MCF 10A (cell line): ENCODE data around the gene DSC2. TPM values are rescaled to one million over a fixed set of nuclear protein-coding genes. Genes with fewer than 3 reads are reported as not detected.

Experiments
- BruUV-seq: library from RNA; stranded (reverse); fragments of 400-500 nt; replicated peaks from 2 replicates; lab custom pipeline; 2021; lab: Mats Ljungman, UMichigan
- CTCF ChIA-PET: fragments of 300-600 bp; sonication (Branson Sonifier 250); formaldehyde crosslinking; extraction: SDS; loops from one replicate; lab custom pipeline; 2021; ENCODE audit warnings: antibody characterized with exemption, inconsistent platforms; lab: Yijun Ruan, JAX
- POLR2A ChIA-PET: fragments of 300-600, 350-650 bp; sonication (Branson Sonifier 250); formaldehyde crosslinking; extraction: SDS; loops from one replicate; lab custom pipeline; 2020; ENCODE audit warnings: antibody characterized with exemption, inconsistent platforms; lab: Yijun Ruan, JAX
- DNase-seq: peaks from one replicate; pipeline ENCODE4 v3.0.0-alpha.2; 2018; ENCODE audit not compliant: unreplicated experiment
- H3K27ac Mint-ChIP-seq: one replicate; pipeline ENCODE4 v1.8.0; 2022; ENCODE audit warnings: mild to moderate bottlenecking, low read depth, mixed read lengths; ENCODE audit not compliant: unreplicated experiment
- H3K27me3 Mint-ChIP-seq: one replicate; pipeline ENCODE4 v1.8.0; 2022; ENCODE audit warnings: mixed read lengths; ENCODE audit not compliant: insufficient read depth, unreplicated experiment
- H3K36me3 Mint-ChIP-seq: one replicate; pipeline ENCODE4 v1.8.0; 2022; ENCODE audit warnings: mild to moderate bottlenecking, moderate library complexity, mixed read lengths; ENCODE audit not compliant: insufficient read depth, unreplicated experiment
- H3K4me1 Mint-ChIP-seq: one replicate; pipeline ENCODE4 v1.8.0; 2022; ENCODE audit warnings: mixed read lengths; ENCODE audit not compliant: insufficient read depth, unreplicated experiment
- H3K4me3 Mint-ChIP-seq: one replicate; pipeline ENCODE4 v1.8.0; 2022; ENCODE audit warnings: mild to moderate bottlenecking, moderate library complexity, mixed read lengths; ENCODE audit not compliant: unreplicated experiment
- H3K9me3 Mint-ChIP-seq: one replicate; pipeline ENCODE4 v1.8.0; 2022; ENCODE audit warnings: mixed read lengths; ENCODE audit not compliant: unreplicated experiment
- intact Hi-C: fragments of 100-400 bp; cut with micrococcal nuclease; formaldehyde crosslinking; loops from 2 replicates; pipeline ENCODE4 v1.14.1; 2022
- total RNA-seq: library from RNA; stranded (reverse); gene quantifications from 2 replicates; pipeline ENCODE4 v1.2.3, GENCODE V29; 2022
- TF ChIP-seq, protein P1 (sequence below): fragments of 200-600 bp; IDR thresholded peaks from one replicate; pipeline ENCODE4 v1.8.0; 2022; ENCODE audit warnings: antibody characterized with exemption, mild to moderate bottlenecking; ENCODE audit not compliant: unreplicated experiment

DSC2 gene
- total RNA-seq, 1 experiment from 2014 or later = 11.3 TPM

DNA sequence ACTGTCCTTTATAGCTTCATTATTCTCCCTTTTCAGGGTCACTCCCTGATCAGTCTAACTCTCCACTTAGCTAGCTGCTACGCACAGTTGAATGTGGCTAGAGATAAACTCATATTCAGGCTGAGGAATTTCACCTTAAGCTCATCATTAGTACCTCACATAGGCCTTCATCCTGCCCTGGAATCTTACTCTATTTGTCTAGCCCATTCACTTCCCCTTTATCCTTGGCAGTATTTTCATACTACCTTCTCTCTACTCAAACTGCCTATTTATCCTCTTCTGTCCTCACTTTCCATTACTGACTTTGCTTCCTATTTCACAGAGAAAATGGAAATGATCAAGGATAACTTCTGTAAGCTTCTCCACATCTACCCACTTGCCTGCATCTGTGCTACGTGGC is 10.6 kb upstream of the DSC2 start:
- POLR2A ChIA-PET = interaction anchor here (1.2 kb wide), 1 partner anchor 11 kb away, joined by 3 read pairs; the partner anchor contains the start of gene DSC2
- no peak for DNase-seq
- CTCF ChIA-PET = interaction anchor here (0.6 to 1.2 kb wide), 4 partner anchors 8 to 95 kb away, joined by 3 to 5 read pairs (median 4); no protein-coding TSS in a partner anchor
- no peaks in the 10 kb centered on the region for H3K9me3 Mint-ChIP-seq
- intact Hi-C loops = no loop called here
- H3K36me3 Mint-ChIP-seq = no peaks in the 10 kb centered on the region
- TF ChIP-seq, protein P1, sequence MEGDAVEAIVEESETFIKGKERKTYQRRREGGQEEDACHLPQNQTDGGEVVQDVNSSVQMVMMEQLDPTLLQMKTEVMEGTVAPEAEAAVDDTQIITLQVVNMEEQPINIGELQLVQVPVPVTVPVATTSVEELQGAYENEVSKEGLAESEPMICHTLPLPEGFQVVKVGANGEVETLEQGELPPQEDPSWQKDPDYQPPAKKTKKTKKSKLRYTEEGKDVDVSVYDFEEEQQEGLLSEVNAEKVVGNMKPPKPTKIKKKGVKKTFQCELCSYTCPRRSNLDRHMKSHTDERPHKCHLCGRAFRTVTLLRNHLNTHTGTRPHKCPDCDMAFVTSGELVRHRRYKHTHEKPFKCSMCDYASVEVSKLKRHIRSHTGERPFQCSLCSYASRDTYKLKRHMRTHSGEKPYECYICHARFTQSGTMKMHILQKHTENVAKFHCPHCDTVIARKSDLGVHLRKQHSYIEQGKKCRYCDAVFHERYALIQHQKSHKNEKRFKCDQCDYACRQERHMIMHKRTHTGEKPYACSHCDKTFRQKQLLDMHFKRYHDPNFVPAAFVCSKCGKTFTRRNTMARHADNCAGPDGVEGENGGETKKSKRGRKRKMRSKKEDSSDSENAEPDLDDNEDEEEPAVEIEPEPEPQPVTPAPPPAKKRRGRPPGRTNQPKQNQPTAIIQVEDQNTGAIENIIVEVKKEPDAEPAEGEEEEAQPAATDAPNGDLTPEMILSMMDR = no peak
- no peaks in the 10 kb centered on the region for H3K27me3 Mint-ChIP-seq
- BruUV-seq = no TSS peak
- no peak overlapping the region for H3K27ac Mint-ChIP-seq
- no peaks in the 10 kb centered on the region for H3K4me1 Mint-ChIP-seq
- H3K4me3 Mint-ChIP-seq = no peak overlapping the region

DNA sequence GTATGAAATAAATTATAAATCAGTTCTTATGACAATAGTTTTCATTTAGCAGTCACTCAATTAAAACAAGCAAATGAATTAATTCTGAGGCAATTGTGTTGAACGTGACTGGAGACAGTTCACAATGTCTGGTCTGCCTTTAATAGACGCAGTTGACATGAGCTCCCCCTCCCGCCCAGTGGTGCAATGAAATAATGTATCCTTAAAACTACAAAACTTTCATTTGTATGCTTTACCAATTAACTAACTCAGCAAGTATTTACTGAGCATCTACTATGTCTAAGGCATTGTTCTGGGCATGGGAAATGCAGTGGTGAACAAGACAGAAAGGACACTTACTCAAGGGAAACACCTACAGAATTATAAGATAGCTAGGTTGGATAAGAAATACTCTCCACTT is 3.5 kb upstream of the DSC2 start:
- ChIA-PET POLR2A (interaction anchor here (9.4 kb wide), 1 partner anchor 65 kb away, joined by 221 read pairs; the partner anchor contains the start of gene DSC3), CTCF (interaction anchor here (0.7 kb wide), 1 partner anchor 20 kb away, joined by 4 read pairs; no protein-coding TSS in a partner anchor)
- no peaks in the 10 kb centered on the region for H3K9me3 Mint-ChIP-seq
- no peak overlapping the region for H3K4me3 Mint-ChIP-seq
- BruUV-seq = no TSS peak
- H3K36me3 Mint-ChIP-seq = no peaks in the 10 kb centered on the region
- DNase-seq = no peak
- intact Hi-C loops = loop anchor here (10.0 kb wide), 1 partner anchor 319 kb away; no protein-coding TSS in a partner anchor
- peaks cover 16% of the 10 kb centered on the region for H3K4me1 Mint-ChIP-seq
- TF ChIP-seq, protein P1 = no peak
- H3K27ac Mint-ChIP-seq = no peak overlapping the region
- no peaks in the 10 kb centered on the region for H3K27me3 Mint-ChIP-seq

DNA sequence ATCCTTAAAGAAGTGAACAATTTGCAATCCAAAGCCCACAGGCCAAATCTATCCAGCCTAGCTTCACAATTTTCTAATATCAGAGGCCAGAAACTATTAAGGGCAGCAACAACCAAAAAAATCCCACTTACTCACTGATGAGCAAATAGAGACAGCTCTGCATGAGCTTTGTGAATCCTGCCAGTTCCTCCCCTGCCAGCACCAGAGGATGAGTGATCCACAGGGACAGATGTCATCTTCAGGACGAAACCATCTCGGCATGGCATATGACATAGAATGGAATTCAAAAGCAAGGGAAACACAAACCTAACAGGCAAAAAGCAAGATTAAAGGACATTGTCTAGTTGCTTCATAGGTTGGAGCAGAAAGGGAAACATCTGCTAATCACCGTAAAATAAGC is 2.2 kb upstream of the DSC2 start:
- Mint-ChIP-seq H3K27ac (no peak overlapping the region), H3K4me1 (peaks cover 21% of the 10 kb centered on the region), H3K4me3 (no peak overlapping the region), H3K9me3 (no peaks in the 10 kb centered on the region), H3K27me3 (no peaks in the 10 kb centered on the region), H3K36me3 (no peaks in the 10 kb centered on the region)
- POLR2A ChIA-PET = interaction anchor here (0.6 to 9.4 kb wide), 8 partner anchors 10 to 140 kb away, joined by 3 to 221 read pairs (median 12); partner anchors contain the start of gene DSC3
- no TSS peak for BruUV-seq
- intact Hi-C loops = loop anchor here (5.0 to 10.0 kb wide), 2 partner anchors 138 to 320 kb away; no protein-coding TSS in a partner anchor
- TF ChIP-seq, protein P1 = no peak
- DNase-seq = no peak
- CTCF ChIA-PET = interaction anchor here (0.5 to 0.7 kb wide), 3 partner anchors 126 to 1002 kb away, joined by 4 to 6 read pairs (median 5); no protein-coding TSS in a partner anchor

DNA sequence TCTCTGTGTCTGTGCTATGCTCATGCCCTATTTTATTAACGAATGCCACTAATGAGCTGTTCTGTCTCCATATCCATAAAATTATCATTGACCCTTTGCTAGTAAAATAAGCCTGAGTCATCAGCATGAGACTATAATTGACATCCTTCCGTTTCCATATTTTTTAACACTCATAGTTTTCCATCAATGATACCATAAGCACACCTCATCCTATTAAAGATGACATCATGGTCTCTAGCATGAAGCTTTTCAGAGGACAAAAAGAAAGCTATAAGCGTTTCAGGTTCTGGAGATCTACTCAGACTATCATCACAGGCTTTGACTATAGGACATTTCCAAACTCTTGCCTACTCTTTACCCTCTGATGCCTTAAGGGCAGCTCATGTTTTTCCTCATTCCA is 1.2 kb upstream of the DSC2 start:
- CTCF ChIA-PET = interaction anchor here (0.6 to 0.9 kb wide), 4 partner anchors 100 to 743 kb away, joined by 3 to 4 read pairs (median 3); no protein-coding TSS in a partner anchor
- no peaks in the 10 kb centered on the region for H3K27me3 Mint-ChIP-seq
- DNase-seq = no peak
- no peak overlapping the region for H3K27ac Mint-ChIP-seq
- intact Hi-C loops = loop anchor here (5.0 to 10.0 kb wide), 2 partner anchors 139 to 321 kb away; no protein-coding TSS in a partner anchor
- no peak overlapping the region for H3K4me3 Mint-ChIP-seq
- peaks cover 30% of the 10 kb centered on the region for H3K4me1 Mint-ChIP-seq
- no TSS peak for BruUV-seq
- POLR2A ChIA-PET = interaction anchor here (0.6 to 9.4 kb wide), 23 partner anchors 15 to 394 kb away, joined by 3 to 221 read pairs (median 5); partner anchors contain the start of gene DSC3
- H3K36me3 Mint-ChIP-seq = no peaks in the 10 kb centered on the region
- no peaks in the 10 kb centered on the region for H3K9me3 Mint-ChIP-seq
- TF ChIP-seq, protein P1 = no peak
